Measurements from ENCODE around the gene PI16. TPM values are rescaled to one million over a fixed set of nuclear protein-coding genes. Genes with fewer than 3 reads are reported as not detected.
A peak's percentile ranks its signal among the peaks of the same experiment; 100 is the strongest.
"Not testable (repeated sequence)": the region's sequence is repeated elsewhere in the genome, so short reads cannot be mapped to it uniquely, and the experiment has no call there.

PI16 gene
- total RNA-seq, 2 experiments from 2014 or later: 0.37 to 2.0 TPM

- Mint-ChIP-seq H3K36me3 (peaks cover 2% of the 10 kb centered on the region), H3K27me3 (no peaks in the 10 kb centered on the region), H3K4me1 (peaks cover 21% of the 10 kb centered on the region), H3K9me3 (ENCODE audit: low read depth) (no peaks in the 10 kb centered on the region), H3K27ac (no peak overlapping the region), H3K4me3 (no peak overlapping the region)
- DNase-seq (no peak), ATAC-seq (no peak)
- CTCF ChIA-PET: interaction anchor here (1.2 to 1.4 kb wide), 2 partner anchors 11 kb away, joined by 3 to 4 read pairs; no protein-coding TSS in a partner anchor
Measured at GRCh38 chr6:36934901-36935300, 19.6 kb upstream of the PI16 start.

DNA sequence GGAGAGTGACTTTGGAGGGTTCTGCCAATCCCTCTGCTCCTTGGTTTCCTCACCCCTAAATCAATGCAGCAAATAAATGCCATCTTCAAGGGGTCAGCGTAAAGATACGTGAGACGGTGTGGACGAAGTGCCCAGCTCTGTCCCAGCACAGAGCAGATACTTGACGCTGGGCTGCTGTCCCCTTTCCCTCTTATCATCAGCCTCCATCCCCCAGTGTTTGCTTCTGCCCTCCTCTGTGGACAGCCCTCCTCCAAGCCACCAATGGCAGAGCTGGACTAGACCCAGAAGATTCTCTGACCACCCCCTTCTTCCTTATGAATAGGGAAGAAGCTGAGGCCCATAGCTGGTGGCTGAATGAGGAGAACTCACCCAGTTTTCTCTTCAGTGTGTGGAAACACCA, 17.7 kb upstream of the PI16 start:
- CTCF ChIA-PET: interaction anchor here (0.7 to 1.6 kb wide), 4 partner anchors 10 to 81 kb away, joined by 3 to 4 read pairs (median 3); no protein-coding TSS in a partner anchor
- Mint-ChIP-seq H3K4me1 (peaks cover 23% of the 10 kb centered on the region), H3K4me3 (no peak overlapping the region)

DNA sequence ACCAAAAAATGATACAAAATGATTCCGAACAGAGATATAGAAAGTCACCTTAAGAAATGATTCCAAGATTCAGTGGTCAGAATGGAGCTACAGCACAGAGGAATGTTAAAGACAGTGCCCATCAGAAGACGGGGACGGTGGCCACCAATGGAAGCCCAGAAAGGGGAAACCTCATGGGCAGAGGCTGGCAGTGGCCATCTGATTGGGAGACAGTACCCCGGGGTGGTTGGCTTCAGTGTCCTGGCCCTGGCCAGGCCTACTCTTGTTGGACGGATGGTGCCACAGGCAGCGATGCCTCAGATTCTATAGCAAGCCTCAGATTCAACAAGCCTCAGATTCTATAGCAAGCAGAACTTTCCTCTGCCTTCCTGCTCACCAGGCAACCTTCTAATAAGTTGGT, 16.6 kb upstream of the PI16 start:
- H3K4me1 Mint-ChIP-seq: peaks cover 23% of the 10 kb centered on the region
- CTCF ChIA-PET: no interaction called here
- H3K27ac Mint-ChIP-seq: no peak overlapping the region
- no peak for ATAC-seq
- peaks cover 5% of the 10 kb centered on the region for H3K27me3 Mint-ChIP-seq
- no peak overlapping the region for H3K4me3 Mint-ChIP-seq
- DNase-seq: no peak
- H3K36me3 Mint-ChIP-seq: no peaks in the 10 kb centered on the region
- H3K9me3 Mint-ChIP-seq (ENCODE audit: low read depth): no peaks in the 10 kb centered on the region

More for the DNA sequence above, 17.7 kb upstream of the PI16 start:
- ATAC-seq (no peak), DNase-seq (no peak)
- Mint-ChIP-seq H3K27ac (no peak overlapping the region), H3K36me3 (peaks cover 2% of the 10 kb centered on the region), H3K9me3 (ENCODE audit: low read depth) (no peaks in the 10 kb centered on the region), H3K27me3 (peaks cover 2% of the 10 kb centered on the region)

DNA sequence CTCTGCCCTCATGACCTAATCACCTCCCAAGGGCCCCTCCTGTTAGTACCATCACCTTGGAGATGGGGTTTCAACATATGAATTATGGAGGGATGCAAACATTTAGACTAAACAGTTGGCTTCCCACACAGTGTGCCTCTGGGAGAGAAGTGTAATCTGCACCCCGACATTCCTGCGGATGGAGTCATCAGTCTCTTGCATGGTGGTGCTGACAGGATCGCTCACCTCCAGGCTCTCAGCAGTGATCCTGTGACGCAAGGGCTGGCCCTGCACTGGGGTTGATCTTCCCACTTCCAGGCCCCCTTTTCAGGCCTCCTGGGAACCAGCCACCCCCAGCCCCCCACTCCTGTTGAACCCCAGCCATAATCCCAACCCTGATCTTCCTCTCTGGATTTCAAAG, 16.0 kb upstream of the PI16 start:
- no peaks in the 10 kb centered on the region for H3K9me3 Mint-ChIP-seq (ENCODE audit: low read depth)

GRCh38 chr6:36939005-36939404, 15.5 kb upstream of the PI16 start:
- ATAC-seq; H3K4me3 Mint-ChIP-seq; CTCF ChIA-PET; H3K9me3 Mint-ChIP-seq (ENCODE audit: low read depth); H3K27ac Mint-ChIP-seq; DNase-seq; H3K36me3 Mint-ChIP-seq; H3K27me3 Mint-ChIP-seq: not testable (repeated sequence)
- peaks cover 24% of the 10 kb centered on the region for H3K4me1 Mint-ChIP-seq

More for the DNA sequence above, 16.0 kb upstream of the PI16 start:
- H3K4me3 Mint-ChIP-seq: no peak overlapping the region
- H3K27ac Mint-ChIP-seq: no peak overlapping the region
- ATAC-seq (no peak), DNase-seq (no peak)
- H3K4me1 Mint-ChIP-seq: peaks cover 27% of the 10 kb centered on the region
- H3K36me3 Mint-ChIP-seq: no peaks in the 10 kb centered on the region
- H3K27me3 Mint-ChIP-seq: peaks cover 9% of the 10 kb centered on the region
- CTCF ChIA-PET: no interaction called here

DNA sequence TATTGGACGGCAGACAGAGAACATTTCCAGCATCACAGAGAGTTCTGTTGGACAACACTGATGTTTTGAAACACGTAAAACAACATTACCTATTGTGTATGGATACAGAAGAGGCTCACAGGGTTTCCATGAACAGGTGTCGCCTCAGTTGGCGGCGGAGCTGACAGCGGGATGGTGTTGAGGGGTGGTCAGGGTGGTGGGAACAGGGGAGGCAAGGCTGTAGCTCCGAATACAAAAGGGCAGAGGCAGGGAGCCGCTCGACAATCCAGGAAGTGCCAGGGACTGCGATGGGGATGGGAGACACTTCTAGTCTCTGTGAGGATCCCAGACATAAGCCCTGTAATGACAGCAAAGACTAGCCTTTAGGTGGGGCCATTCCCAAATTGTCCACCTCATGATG, 14.5 kb upstream of the PI16 start:
- DNase-seq (no peak), ATAC-seq (no peak)
- CTCF ChIA-PET: interaction anchor here (1.0 to 1.5 kb wide), 3 partner anchors 8 to 55 kb away, joined by 3 to 4 read pairs (median 3); no protein-coding TSS in a partner anchor
- Mint-ChIP-seq H3K9me3 (ENCODE audit: low read depth) (no peaks in the 10 kb centered on the region), H3K27me3 (peaks cover 13% of the 10 kb centered on the region), H3K27ac (no peak overlapping the region), H3K36me3 (no peaks in the 10 kb centered on the region), H3K4me1 (peaks cover 22% of the 10 kb centered on the region), H3K4me3 (no peak overlapping the region)

GRCh38 chr6:36941561-36941960, 13.0 kb upstream of the PI16 start:
- not testable (repeated sequence) for ATAC-seq; H3K4me3 Mint-ChIP-seq; H3K36me3 Mint-ChIP-seq; DNase-seq; H3K27ac Mint-ChIP-seq; H3K9me3 Mint-ChIP-seq (ENCODE audit: low read depth)
- Mint-ChIP-seq H3K4me1 (peaks cover 19% of the 10 kb centered on the region), H3K27me3 (peaks cover 13% of the 10 kb centered on the region)
- CTCF ChIA-PET: interaction anchor here (1.5 kb wide), 1 partner anchor 57 kb away, joined by 4 read pairs; no protein-coding TSS in a partner anchor

- Mint-ChIP-seq H3K4me1 (peaks cover 20% of the 10 kb centered on the region), H3K27me3 (peaks cover 13% of the 10 kb centered on the region)
- H3K27ac Mint-ChIP-seq; CTCF ChIA-PET; DNase-seq; H3K36me3 Mint-ChIP-seq; H3K4me3 Mint-ChIP-seq; ATAC-seq; H3K9me3 Mint-ChIP-seq (ENCODE audit: low read depth): not testable (repeated sequence)
Measured at GRCh38 chr6:36942329-36942728, 12.2 kb upstream of the PI16 start.

DNA sequence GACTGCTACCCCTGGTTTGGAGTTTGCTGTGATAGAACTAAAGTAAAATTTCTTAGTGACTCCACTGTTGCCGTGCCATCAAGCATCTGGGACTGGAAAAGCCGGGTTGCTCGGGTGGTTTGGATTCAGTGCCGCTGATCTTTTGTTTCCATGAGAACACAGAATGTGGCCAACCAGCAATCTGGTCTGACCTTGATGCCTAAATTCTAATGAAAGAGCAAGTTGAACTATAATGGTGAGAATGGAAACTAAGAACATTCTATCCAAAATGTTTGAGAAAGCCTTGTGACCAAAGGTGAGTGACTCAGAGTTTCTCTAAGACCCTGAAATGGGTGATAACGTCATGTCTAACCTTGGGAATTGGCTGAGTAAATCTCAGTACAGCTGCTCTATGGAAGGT, 9.9 kb upstream of the PI16 start:
- Mint-ChIP-seq H3K27me3 (peaks cover 13% of the 10 kb centered on the region), H3K4me3 (no peak overlapping the region), H3K4me1 (peaks cover 42% of the 10 kb centered on the region), H3K27ac (no peak overlapping the region), H3K9me3 (ENCODE audit: low read depth) (no peaks in the 10 kb centered on the region), H3K36me3 (no peaks in the 10 kb centered on the region)
- DNase-seq (no peak), ATAC-seq (no peak)
- CTCF ChIA-PET: interaction anchor here (1.4 kb wide), 1 partner anchor 11 kb away, joined by 5 read pairs; no protein-coding TSS in a partner anchor

DNA sequence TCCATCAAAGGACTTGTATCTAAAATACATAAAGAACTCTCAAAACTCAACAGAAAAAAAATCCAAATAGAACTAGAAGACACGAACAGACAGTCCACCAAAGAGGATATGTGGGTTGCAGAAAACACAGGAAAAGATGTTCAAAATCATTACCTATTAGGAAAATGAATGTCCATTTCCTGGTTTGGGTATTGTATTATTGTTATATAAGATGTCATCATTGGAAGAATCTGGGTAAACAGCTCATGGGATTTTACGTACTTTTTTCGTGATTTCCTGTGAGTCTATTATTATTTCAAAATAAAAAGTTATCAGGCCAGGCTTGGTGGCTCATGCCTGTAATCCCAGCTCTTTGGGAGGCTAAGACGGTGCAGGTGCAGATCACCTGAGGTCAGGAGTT, 9.2 kb upstream of the PI16 start:
- no peak overlapping the region for H3K27ac Mint-ChIP-seq
- H3K9me3 Mint-ChIP-seq (ENCODE audit: low read depth): no peaks in the 10 kb centered on the region
- H3K4me3 Mint-ChIP-seq: no peak overlapping the region
- peaks cover 46% of the 10 kb centered on the region for H3K4me1 Mint-ChIP-seq
- DNase-seq (no peak), ATAC-seq (no peak)
- CTCF ChIA-PET: interaction anchor here (1.4 to 1.5 kb wide), 2 partner anchors 11 kb away, joined by 4 to 5 read pairs; no protein-coding TSS in a partner anchor
- no peaks in the 10 kb centered on the region for H3K36me3 Mint-ChIP-seq
- peaks cover 13% of the 10 kb centered on the region for H3K27me3 Mint-ChIP-seq

DNA sequence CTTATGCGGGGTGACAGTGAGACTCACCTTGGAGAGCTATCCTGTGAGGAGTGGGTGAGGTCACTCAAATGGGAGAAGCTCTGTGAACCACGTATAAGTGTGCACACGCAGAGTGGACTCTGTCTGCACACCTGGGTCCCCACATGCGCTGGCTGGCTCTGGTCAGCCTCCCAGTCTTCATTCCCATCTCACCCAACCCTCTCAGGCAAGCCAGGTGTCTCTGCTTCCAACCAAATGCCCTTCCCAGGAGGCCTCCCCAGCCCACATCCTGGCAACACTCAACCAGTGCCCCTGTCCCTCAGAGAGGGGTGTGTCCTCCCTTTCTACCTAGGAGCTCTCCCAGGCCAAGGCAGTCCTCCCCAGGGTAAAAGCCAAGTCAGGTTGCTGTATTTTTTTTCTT, 8.0 kb upstream of the PI16 start:
- Mint-ChIP-seq H3K36me3 (no peaks in the 10 kb centered on the region), H3K27me3 (peaks cover 11% of the 10 kb centered on the region), H3K4me3 (no peak overlapping the region), H3K4me1 (peaks cover 44% of the 10 kb centered on the region), H3K9me3 (ENCODE audit: low read depth) (no peaks in the 10 kb centered on the region), H3K27ac (no peak overlapping the region)
- DNase-seq: no peak
- CTCF ChIA-PET: interaction anchor here (1.2 to 2.2 kb wide), 3 partner anchors 12 to 34 kb away, joined by 3 to 5 read pairs (median 4); no protein-coding TSS in a partner anchor
- no peak for ATAC-seq

GRCh38 chr6:36947570-36948351, 6.8 kb upstream of the PI16 start:
- CTCF ChIA-PET: interaction anchor here (0.6 to 2.2 kb wide), 5 partner anchors 8 to 1024 kb away, joined by 3 to 7 read pairs (median 3); no protein-coding TSS in a partner anchor
- Mint-ChIP-seq H3K27ac (peak overlapping the region; percentile 29), H3K4me3 (no peak overlapping the region), H3K4me1 (peaks cover 44% of the 10 kb centered on the region), H3K27me3 (peaks cover 8% of the 10 kb centered on the region), H3K9me3 (ENCODE audit: low read depth) (no peaks in the 10 kb centered on the region), H3K36me3 (no peaks in the 10 kb centered on the region)
- DNase-seq (peak; percentile 81), ATAC-seq (peak; percentile 90)

DNA sequence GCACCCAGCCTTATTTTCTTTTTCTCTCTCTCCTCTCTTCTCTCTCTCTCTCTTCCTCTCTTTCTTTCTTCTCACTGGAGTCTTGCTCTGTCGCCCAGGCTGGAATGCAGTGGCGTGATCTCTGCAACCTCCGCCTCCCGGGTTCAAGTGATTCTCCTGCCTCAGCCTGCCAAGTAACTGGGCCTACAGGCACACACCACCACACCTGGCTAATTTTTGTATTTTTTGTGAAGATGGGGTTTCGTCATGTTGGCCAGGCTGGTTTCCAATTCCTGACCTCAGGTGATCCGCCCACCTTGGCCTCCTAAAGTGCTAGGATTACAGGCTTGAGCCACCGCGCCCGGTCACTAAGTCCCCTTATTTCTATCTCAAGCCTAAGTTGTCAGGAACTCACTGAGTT, 5.5 kb upstream of the PI16 start:
- H3K27me3 Mint-ChIP-seq; H3K36me3 Mint-ChIP-seq; H3K9me3 Mint-ChIP-seq (ENCODE audit: low read depth); H3K27ac Mint-ChIP-seq; ATAC-seq; CTCF ChIA-PET; DNase-seq; H3K4me3 Mint-ChIP-seq: not testable (repeated sequence)
- H3K4me1 Mint-ChIP-seq: peaks cover 48% of the 10 kb centered on the region

- H3K4me3 Mint-ChIP-seq: no peak overlapping the region
- DNase-seq (no peak), ATAC-seq (no peak)
- no peaks in the 10 kb centered on the region for H3K9me3 Mint-ChIP-seq (ENCODE audit: low read depth)
- no peaks in the 10 kb centered on the region for H3K36me3 Mint-ChIP-seq
- H3K27ac Mint-ChIP-seq: no peak overlapping the region
- peaks cover 52% of the 10 kb centered on the region for H3K4me1 Mint-ChIP-seq
- CTCF ChIA-PET: no interaction called here
- H3K27me3 Mint-ChIP-seq: peaks cover 2% of the 10 kb centered on the region
Measured at GRCh38 chr6:36949636-36950035, 4.9 kb upstream of the PI16 start.

Data from activated CD8-positive, alpha-beta memory T cell treated with anti-CD3 and anti-CD28 coated beads, Interleukin-2, amount 10 ng/mL, durations not matched to agents 7 days and 5 days (primary cell).